ENCODE measurements around the gene MLN.

MLN gene

DNA sequence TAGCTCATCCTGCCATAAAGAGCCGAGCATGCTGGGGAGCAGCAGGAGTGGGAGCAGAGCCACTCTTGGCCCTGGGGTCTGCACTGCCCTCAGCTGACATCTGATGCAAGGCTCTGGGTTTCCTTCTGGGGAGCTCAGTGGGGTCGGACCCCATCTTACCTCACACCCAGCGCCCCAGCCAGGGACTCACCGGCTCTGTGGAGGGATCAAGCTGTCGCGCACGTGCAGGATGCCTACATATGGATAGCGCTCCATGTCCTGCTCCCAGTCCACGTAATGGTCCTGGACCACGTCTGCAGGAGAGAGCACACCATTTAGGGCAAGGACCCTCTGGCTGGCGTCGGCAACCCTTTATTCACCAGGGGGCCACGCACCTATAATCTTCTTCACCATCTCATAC lies 27.0 kb downstream of the MLN start:
- no peak overlapping the region for H3K27ac ChIP-seq
- no peaks in the 10 kb centered on the region for H3K36me3 ChIP-seq (ENCODE audit: control insufficient read depth, insufficient read depth, low read length)
- peaks cover 8% of the 10 kb centered on the region for H3K79me2 ChIP-seq
- H2AFZ ChIP-seq: no peak overlapping the region
- no peak overlapping the region for H3K4me2 ChIP-seq (ENCODE audit: low read length)
- no peak overlapping the region for H3K9ac ChIP-seq
- H3K4me3 ChIP-seq (ENCODE audit: low read depth, low read length): no peak overlapping the region
- H3K27me3 ChIP-seq (ENCODE audit: control insufficient read depth, insufficient read depth, low read length): no peaks in the 10 kb centered on the region
- TF ChIP-seq, protein P1, sequence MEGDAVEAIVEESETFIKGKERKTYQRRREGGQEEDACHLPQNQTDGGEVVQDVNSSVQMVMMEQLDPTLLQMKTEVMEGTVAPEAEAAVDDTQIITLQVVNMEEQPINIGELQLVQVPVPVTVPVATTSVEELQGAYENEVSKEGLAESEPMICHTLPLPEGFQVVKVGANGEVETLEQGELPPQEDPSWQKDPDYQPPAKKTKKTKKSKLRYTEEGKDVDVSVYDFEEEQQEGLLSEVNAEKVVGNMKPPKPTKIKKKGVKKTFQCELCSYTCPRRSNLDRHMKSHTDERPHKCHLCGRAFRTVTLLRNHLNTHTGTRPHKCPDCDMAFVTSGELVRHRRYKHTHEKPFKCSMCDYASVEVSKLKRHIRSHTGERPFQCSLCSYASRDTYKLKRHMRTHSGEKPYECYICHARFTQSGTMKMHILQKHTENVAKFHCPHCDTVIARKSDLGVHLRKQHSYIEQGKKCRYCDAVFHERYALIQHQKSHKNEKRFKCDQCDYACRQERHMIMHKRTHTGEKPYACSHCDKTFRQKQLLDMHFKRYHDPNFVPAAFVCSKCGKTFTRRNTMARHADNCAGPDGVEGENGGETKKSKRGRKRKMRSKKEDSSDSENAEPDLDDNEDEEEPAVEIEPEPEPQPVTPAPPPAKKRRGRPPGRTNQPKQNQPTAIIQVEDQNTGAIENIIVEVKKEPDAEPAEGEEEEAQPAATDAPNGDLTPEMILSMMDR (IDR thresholded peaks at IDR 0.05): no peak
- H3K9me3 ChIP-seq (ENCODE audit: control insufficient read depth, low read length): no peaks in the 10 kb centered on the region
- peaks cover under 1% of the 10 kb centered on the region for H3K4me1 ChIP-seq

DNA sequence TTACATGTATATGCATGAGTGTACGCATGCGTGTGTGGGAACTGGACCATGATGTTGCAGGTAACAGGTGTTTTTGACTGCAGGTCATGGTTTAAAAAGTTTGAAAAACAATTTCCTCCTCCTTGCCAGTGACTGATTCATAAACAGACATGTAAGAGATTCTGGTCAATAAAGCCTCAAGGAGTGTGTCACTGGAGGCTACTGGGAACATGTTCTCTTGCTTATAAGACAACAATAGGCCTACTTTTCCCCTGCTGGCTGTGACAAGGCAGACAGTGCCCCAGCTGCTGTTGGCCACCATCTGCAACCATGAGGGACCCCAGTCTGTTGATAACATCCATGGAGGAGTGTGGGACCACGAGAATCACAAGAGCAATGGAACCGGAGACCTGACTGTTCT lies 27.6 kb downstream of the MLN start:
- Histone ChIP-seq H3K79me2 (peaks cover 7% of the 10 kb centered on the region), H3K27ac (no peak overlapping the region), H3K4me1 (peaks cover 2% of the 10 kb centered on the region)

DNA sequence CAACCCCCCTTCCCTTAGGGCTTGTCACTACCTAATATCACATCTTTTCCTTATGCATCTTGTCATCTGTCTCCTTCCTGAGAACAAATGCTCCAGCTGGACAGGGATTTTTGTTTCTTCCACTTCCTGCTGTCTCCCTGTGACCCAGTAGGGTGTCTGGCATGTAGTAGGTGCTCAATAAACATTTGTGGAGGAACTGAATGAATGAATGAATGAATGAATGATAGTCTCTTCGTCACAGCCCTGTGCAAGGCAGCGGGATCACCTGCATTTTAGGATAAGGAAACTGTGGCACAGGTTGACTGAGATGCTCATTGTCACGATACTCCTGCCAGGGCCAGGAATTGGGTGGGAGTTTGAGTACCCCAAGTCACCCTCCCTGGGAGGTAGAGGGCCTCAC lies 29.0 kb downstream of the MLN start:
- Histone ChIP-seq H3K27ac (no peak overlapping the region), H3K4me2 (ENCODE audit: low read length) (no peak overlapping the region), H3K27me3 (ENCODE audit: control insufficient read depth, insufficient read depth, low read length) (no peaks in the 10 kb centered on the region), H3K9me3 (ENCODE audit: control insufficient read depth, low read length) (no peaks in the 10 kb centered on the region), H3K4me1 (peaks cover 12% of the 10 kb centered on the region), H2AFZ (no peak overlapping the region), H3K79me2 (peaks cover 4% of the 10 kb centered on the region), H3K36me3 (ENCODE audit: control insufficient read depth, insufficient read depth, low read length) (no peaks in the 10 kb centered on the region), H3K9ac (no peak overlapping the region), H3K4me3 (ENCODE audit: low read depth, low read length) (no peak overlapping the region)
- TF ChIP-seq, protein P1 (IDR thresholded peaks at IDR 0.05): no peak

More for the DNA sequence above, 27.6 kb downstream of the MLN start:
- H2AFZ ChIP-seq: no peak overlapping the region
- no peak overlapping the region for H3K4me3 ChIP-seq (ENCODE audit: low read depth, low read length)
- TF ChIP-seq, protein P1 (IDR thresholded peaks at IDR 0.05): no peak
- H3K9me3 ChIP-seq (ENCODE audit: control insufficient read depth, low read length): no peaks in the 10 kb centered on the region
- no peak overlapping the region for H3K4me2 ChIP-seq (ENCODE audit: low read length)
- H3K27me3 ChIP-seq (ENCODE audit: control insufficient read depth, insufficient read depth, low read length): no peaks in the 10 kb centered on the region
- H3K9ac ChIP-seq: no peak overlapping the region
- no peaks in the 10 kb centered on the region for H3K36me3 ChIP-seq (ENCODE audit: control insufficient read depth, insufficient read depth, low read length)

DNA sequence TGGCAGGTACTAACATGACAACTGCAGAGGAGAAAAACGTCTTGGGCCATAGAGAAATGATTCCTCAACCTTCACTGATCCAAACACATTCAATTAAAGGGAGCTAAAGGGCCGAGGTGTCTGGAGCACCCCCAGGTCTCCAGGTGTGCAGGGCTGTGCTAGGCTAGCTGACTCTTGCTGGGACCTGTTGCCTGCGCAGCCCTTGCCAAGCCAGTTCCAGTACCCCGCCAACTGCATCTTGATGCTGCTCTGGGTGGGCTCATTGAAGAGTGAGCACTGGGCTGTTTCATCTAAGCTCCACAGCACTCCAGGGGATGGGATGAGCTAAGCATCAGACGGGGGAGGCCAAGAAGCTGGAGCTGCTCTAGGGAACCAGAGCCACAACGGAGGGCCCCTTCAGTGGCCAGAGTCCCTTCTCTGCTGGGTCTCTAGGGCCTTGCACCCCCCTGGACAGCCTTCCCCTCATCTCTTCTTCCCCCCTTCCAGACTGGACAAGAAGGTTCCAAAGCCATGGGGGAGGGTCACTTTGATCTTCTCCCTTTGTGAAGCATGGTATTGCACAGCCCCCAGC lies 30.8 kb downstream of the MLN start:
- no peaks in the 10 kb centered on the region for H3K36me3 ChIP-seq (ENCODE audit: control insufficient read depth, insufficient read depth, low read length)

More for the DNA sequence above, 30.8 kb downstream of the MLN start:
- no peak overlapping the region for H3K4me2 ChIP-seq (ENCODE audit: low read length)
- no peaks in the 10 kb centered on the region for H3K27me3 ChIP-seq (ENCODE audit: control insufficient read depth, insufficient read depth, low read length)
- no peak overlapping the region for H3K27ac ChIP-seq
- peaks cover 12% of the 10 kb centered on the region for H3K4me1 ChIP-seq
- H3K79me2 ChIP-seq: peaks cover 4% of the 10 kb centered on the region
- no peak overlapping the region for H2AFZ ChIP-seq
- no peak overlapping the region for H3K4me3 ChIP-seq (ENCODE audit: low read depth, low read length)
- H3K9ac ChIP-seq: no peak overlapping the region
- TF ChIP-seq, protein P1 (IDR thresholded peaks at IDR 0.05): no peak
- H3K9me3 ChIP-seq (ENCODE audit: control insufficient read depth, low read length): no peaks in the 10 kb centered on the region

All from parathyroid adenoma (tissue), 2 donors.